WTC11 (cell line): ENCODE data around the gene MTMR6.

Experiments
- ATF2 ChIP-seq: sonication (generic); formaldehyde crosslinking; IDR thresholded peaks from 2 replicates; pipeline ENCODE4 v1.8.1; 2022; ENCODE audit warnings: low read depth, missing genetic modification reagents, borderline replicate concordance
- CTCF ChIP-seq: fragments of 200-600 bp; IDR thresholded peaks from 2 replicates; pipeline ENCODE4 v1.8.0; 2022; ENCODE audit warnings: antibody characterized with exemption
- FOXP1 ChIP-seq: sonication (generic); formaldehyde crosslinking; IDR thresholded peaks from 2 replicates; pipeline ENCODE4 v1.8.0; 2022; ENCODE audit warnings: missing genetic modification reagents, mild to moderate bottlenecking, moderate library complexity, borderline replicate concordance
- GABPB1 ChIP-seq: sonication (generic); formaldehyde crosslinking; IDR thresholded peaks from 2 replicates; pipeline ENCODE4 v1.8.1; 2023; ENCODE audit warnings: mild to moderate bottlenecking, missing genetic modification reagents
- HMGXB4 ChIP-seq: sonication (generic); formaldehyde crosslinking; IDR thresholded peaks from 2 replicates; pipeline ENCODE4 v1.8.1; 2023; ENCODE audit warnings: mild to moderate bottlenecking, moderate library complexity, missing genetic modification reagents
- IRF1 ChIP-seq: sonication (generic); formaldehyde crosslinking; IDR thresholded peaks from 2 replicates; pipeline ENCODE4 v1.8.0; 2023; ENCODE audit warnings: missing genetic modification reagents
- IRF2 ChIP-seq: sonication (generic); formaldehyde crosslinking; IDR thresholded peaks from 2 replicates; pipeline ENCODE4 v1.8.0; 2022; ENCODE audit warnings: low read depth, missing genetic modification reagents, borderline replicate concordance
- KAT7 ChIP-seq: sonication (generic); formaldehyde crosslinking; IDR thresholded peaks from 2 replicates; pipeline ENCODE4 v1.8.1; 2023; ENCODE audit warnings: missing genetic modification reagents, mild to moderate bottlenecking, borderline replicate concordance
- MAX ChIP-seq: sonication (generic); formaldehyde crosslinking; IDR thresholded peaks from 2 replicates; pipeline ENCODE4 v1.8.0; 2022; ENCODE audit warnings: mild to moderate bottlenecking, missing genetic modification reagents
- NR2C2 ChIP-seq: sonication (generic); formaldehyde crosslinking; IDR thresholded peaks from 2 replicates; pipeline ENCODE4 v1.8.0; 2022; ENCODE audit warnings: mild to moderate bottlenecking, missing genetic modification reagents
- OVOL2 ChIP-seq: fragments of 250-450 bp; sonication (Bioruptor Pico); IDR thresholded peaks from 2 replicates; pipeline ENCODE4 v1.9.0; 2021; ENCODE audit warnings: mild to moderate bottlenecking, borderline replicate concordance
- SMAD3 ChIP-seq: sonication (generic); formaldehyde crosslinking; IDR thresholded peaks from 2 replicates; pipeline ENCODE4 v1.8.0; 2022; ENCODE audit warnings: missing genetic modification reagents, mild to moderate bottlenecking, borderline replicate concordance
- ZNF138 ChIP-seq: sonication (generic); formaldehyde crosslinking; conservative IDR thresholded peaks from 2 replicates; pipeline ENCODE4 v1.8.1; 2022; ENCODE audit warnings: mild to moderate bottlenecking, moderate library complexity, missing genetic modification reagents
- ZNF512 ChIP-seq: sonication (generic); formaldehyde crosslinking; IDR thresholded peaks from 2 replicates; pipeline ENCODE4 v1.8.1; 2022; ENCODE audit warnings: missing genetic modification reagents, borderline replicate concordance

GRCh38 chr13:25300861-25301346 is 13.6 kb upstream of the MTMR6 start:
- TF ChIP-seq IRF2 (CRISPR knock-in tag) (no peak), CTCF (no peak), SMAD3 (no peak), GABPB1 (CRISPR knock-in tag) (no peak), NR2C2 (no peak), MAX (CRISPR knock-in tag) (no peak), ATF2 (CRISPR knock-in tag) (no peak), ZNF512 (CRISPR knock-in tag) (no peak), HMGXB4 (CRISPR knock-in tag) (no peak), FOXP1 (CRISPR knock-in tag) (no peak), IRF1 (CRISPR knock-in tag) (no peak), KAT7 (CRISPR knock-in tag) (no peak), OVOL2 (CRISPR knock-in tag) (no peak), ZNF138 (no peak)
